H1 (cell line): ENCODE results near the gene ITIH1. TPM values are rescaled to one million over a fixed set of nuclear protein-coding genes. Genes with fewer than 3 reads are reported as not detected.

Experiments
- CTCF ChIA-PET: fragments of 300-600 bp; sonication (Branson Sonifier 250); formaldehyde crosslinking; loops from one replicate; lab custom pipeline; 2021; ENCODE audit not compliant: partially characterized antibody; lab: Charles Lee
- POLR2A ChIA-PET: fragments of 300-600 bp; sonication (Branson Sonifier 250); formaldehyde crosslinking; loops from one replicate; lab custom pipeline; 2021; ENCODE audit warnings: inconsistent platforms; ENCODE audit not compliant: partially characterized antibody; lab: Charles Lee
- DNase-seq, 2 experiments: peaks; one replicate each; pipeline versions ENCODE4 v3.0.0 to v3.0.0-alpha.2; 2010 to 2022; ENCODE audit warnings: low spot score in 2 of 2, low read depth in 1 of 2, mixed read lengths in 1 of 2
- FAIRE-seq: peaks from 2 replicates; lab custom pipeline; 2011; peaks lifted over from hg19 to GRCh38; lab: Jason Lieb, UNC
- H2AFZ ChIP-seq: 2 replicates; pipeline ENCODE4 v1.8.1; 2012; ENCODE audit warnings: low read length, inconsistent platforms
- H2AK5ac ChIP-seq: 2 replicates; pipeline ENCODE4 v1.6.1; 2013; ENCODE audit warnings: low read depth, low read length
- H2BK120ac ChIP-seq: replicated peaks from 2 replicates; pipeline ENCODE3; 2013; ENCODE audit warnings: low read depth, low read length, inconsistent platforms
- H2BK12ac ChIP-seq: 2 replicates; pipeline ENCODE4 v1.6.1; 2013; ENCODE audit warnings: low read depth, low read length
- H2BK15ac ChIP-seq: 2 replicates; pipeline ENCODE4 v1.6.1; 2013; ENCODE audit warnings: low read length
- H2BK20ac ChIP-seq: 2 replicates; pipeline ENCODE4 v1.6.1; 2013; ENCODE audit warnings: low read length
- H2BK5ac ChIP-seq: 2 replicates; pipeline ENCODE4 v1.6.1; 2013; ENCODE audit warnings: low read depth, low read length
- H3K14ac ChIP-seq: 2 replicates; pipeline ENCODE4 v1.6.1; 2013; ENCODE audit warnings: inconsistent platforms; ENCODE audit not compliant: insufficient read length
- H3K18ac ChIP-seq: 2 replicates; pipeline ENCODE4 v1.6.1; 2013; ENCODE audit warnings: low read length; ENCODE audit errors: extremely low read depth
- H3K23ac ChIP-seq: 2 replicates; pipeline ENCODE4 v1.6.1; 2013; ENCODE audit warnings: inconsistent platforms; ENCODE audit not compliant: insufficient read length
- H3K23me2 ChIP-seq: 2 replicates; pipeline ENCODE4 v1.6.1; 2013; ENCODE audit warnings: low read depth, low read length
- H3K27ac ChIP-seq: 2 replicates; pipeline ENCODE4 v1.6.1; 2011; ENCODE audit warnings: low read depth, low read length, inconsistent platforms
- H3K27me3 ChIP-seq, 4 experiments: replicated peaks in 1 of 4; 1 replicate in 1 of 4; 2 replicates in 3 of 4; pipeline versions ENCODE4 v1.6.1 to v1.8.1; 2011 to 2013; ENCODE audit warnings: low read length in 3 of 4, mild to moderate bottlenecking in 3 of 4, inconsistent platforms in 2 of 4, mixed read lengths in 2 of 4, moderate library complexity in 1 of 4; ENCODE audit not compliant: control insufficient read depth in 3 of 4, insufficient read depth in 3 of 4; ENCODE audit errors: extremely low read depth in 1 of 4
- H3K36me3 ChIP-seq, 4 experiments: 2 replicates each; pipeline versions ENCODE4 v1.6.1 to v1.8.1; 2011 to 2013; ENCODE audit warnings: mild to moderate bottlenecking in 4 of 4, low read length in 3 of 4, moderate library complexity in 2 of 4, control low read depth in 1 of 4, inconsistent platforms in 1 of 4; ENCODE audit not compliant: insufficient read depth in 4 of 4, control insufficient read depth in 2 of 4
- H3K4ac ChIP-seq: replicated peaks from 2 replicates; pipeline ENCODE3; 2013; ENCODE audit warnings: low read length, low read depth, mixed read lengths, inconsistent platforms; ENCODE audit not compliant: insufficient read length
- H3K4me1 ChIP-seq, 4 experiments: replicated peaks in 1 of 4; 1 replicate in 1 of 4; 2 replicates in 3 of 4; pipeline versions ENCODE4 v1.6.1 to v1.8.1; 2011 to 2013; ENCODE audit warnings: low read length in 3 of 4, inconsistent platforms in 2 of 4, mixed read lengths in 1 of 4; ENCODE audit not compliant: insufficient read depth in 4 of 4, control insufficient read depth in 3 of 4
- H3K4me2 ChIP-seq, 2 experiments: 2 replicates each; pipeline versions ENCODE4 v1.6.1 to v1.8.1; 2011 to 2013; ENCODE audit warnings: low read depth in 2 of 2, low read length in 2 of 2, control low read depth in 1 of 2, inconsistent platforms in 1 of 2, mild to moderate bottlenecking in 1 of 2; ENCODE audit not compliant: insufficient read depth in 1 of 2
- H3K4me3 ChIP-seq, 4 experiments: fragments of 200-600, 300-600 bp in 1 of 4; sonication (generic), shearing (Covaris generic), sonication (Bioruptor Twin) in 1 of 4; 2 replicates each; pipeline versions ENCODE4 v1.5.1 to v1.8.1; 2011 to 2016; ENCODE audit warnings: low read length in 4 of 4, low read depth in 3 of 4, control low read depth in 2 of 4, inconsistent platforms in 2 of 4, mild to moderate bottlenecking in 2 of 4, mixed read lengths in 1 of 4, moderate library complexity in 1 of 4; ENCODE audit not compliant: insufficient read depth in 2 of 4; ENCODE audit errors: extremely low read depth in 1 of 4
- H3K56ac ChIP-seq: replicated peaks from 2 replicates; pipeline ENCODE3; 2013; ENCODE audit warnings: low read depth, mild to moderate bottlenecking, mixed read lengths, low read length, inconsistent platforms; ENCODE audit not compliant: insufficient read length
- H3K79me1 ChIP-seq: 2 replicates; pipeline ENCODE4 v1.6.1; 2013; ENCODE audit warnings: low read depth, low read length, control low read depth
- H3K79me2 ChIP-seq, 2 experiments: 2 replicates each; pipeline versions ENCODE4 v1.6.1 to v1.8.1; 2012 to 2013; ENCODE audit warnings: low read length in 2 of 2, mild to moderate bottlenecking in 2 of 2, inconsistent platforms in 1 of 2; ENCODE audit not compliant: insufficient read depth in 2 of 2, control insufficient read depth in 1 of 2
- H3K9ac ChIP-seq, 4 experiments: replicated peaks in 1 of 4; 1 replicate in 1 of 4; 2 replicates in 3 of 4; pipeline versions ENCODE4 v1.6.1 to v1.8.1; 2011 to 2013; ENCODE audit warnings: low read depth in 3 of 4, low read length in 3 of 4, control low read depth in 2 of 4, mild to moderate bottlenecking in 2 of 4, moderate library complexity in 2 of 4, inconsistent platforms in 1 of 4; ENCODE audit errors: extremely low read depth in 1 of 4
- H3K9me3 ChIP-seq, 2 experiments: 2 replicates each; pipeline versions ENCODE4 v1.6.1 to v1.8.1; 2012 to 2013; ENCODE audit warnings: mild to moderate bottlenecking in 2 of 2, moderate library complexity in 2 of 2, control low read depth in 1 of 2, inconsistent platforms in 1 of 2, low read depth in 1 of 2, low read length in 1 of 2, mixed read lengths in 1 of 2; ENCODE audit not compliant: insufficient read depth in 2 of 2
- H4K20me1 ChIP-seq, 2 experiments: replicated peaks in 1 of 2; 2 replicates each; pipeline versions ENCODE3 to v1.8.1; 2011 to 2013; ENCODE audit warnings: inconsistent platforms in 2 of 2, low read length in 2 of 2, mild to moderate bottlenecking in 1 of 2; ENCODE audit not compliant: insufficient read depth in 2 of 2, control insufficient read depth in 1 of 2
- H4K5ac ChIP-seq: 2 replicates; pipeline ENCODE4 v1.6.1; 2013; ENCODE audit warnings: low read length, low read depth, mixed read lengths, inconsistent platforms; ENCODE audit not compliant: insufficient read length
- H4K8ac ChIP-seq: 2 replicates; pipeline ENCODE4 v1.8.0; 2013; ENCODE audit warnings: mild to moderate bottlenecking, moderate library complexity, low read length, inconsistent platforms; ENCODE audit not compliant: insufficient read depth; ENCODE audit errors: extremely low read depth
- H4K91ac ChIP-seq: replicated peaks from 2 replicates; pipeline ENCODE3; 2013; ENCODE audit warnings: low read length, mixed read lengths, inconsistent platforms; ENCODE audit not compliant: insufficient read length
- ASH2L ChIP-seq: fragments of 200-600, 300-600 bp; sonication (generic); IDR thresholded peaks from one replicate; pipeline ENCODE4 v1.7.1; 2017; ENCODE audit warnings: low read length
- BACH1 ChIP-seq: IDR thresholded peaks from 2 replicates; pipeline ENCODE4 v1.6.1; 2012; ENCODE audit warnings: low read length, improper control_type of control experiment
- CBX5 ChIP-seq: fragments of 300-800, 300-1000 bp; sonication (generic); IDR thresholded peaks from 2 replicates; pipeline ENCODE4 v1.7.1; 2016; ENCODE audit warnings: antibody characterized with exemption, low read length, low read depth
- CEBPB ChIP-seq: IDR thresholded peaks from 2 replicates; pipeline ENCODE4 v1.6.1; 2012; ENCODE audit warnings: low read depth, low read length
- CHD1 ChIP-seq: IDR thresholded peaks from 2 replicates; pipeline ENCODE4 v1.6.1; 2012; ENCODE audit warnings: low read depth, low read length, improper control_type of control experiment
- FOSL1 ChIP-seq: IDR thresholded peaks from 2 replicates; pipeline ENCODE4 v1.6.1; 2011; ENCODE audit warnings: mild to moderate bottlenecking, low read depth, low read length, moderate library complexity; ENCODE audit not compliant: insufficient read depth
- JUND ChIP-seq: IDR thresholded peaks from 2 replicates; pipeline ENCODE4 v1.6.1; 2011; ENCODE audit warnings: mild to moderate bottlenecking, improper control_type of control experiment, low read length
- KDM1A ChIP-seq: fragments of 200-600, 300-600 bp; sonication (generic); IDR thresholded peaks from 2 replicates; pipeline ENCODE4 v1.7.1; 2016; ENCODE audit warnings: mild to moderate bottlenecking, low read length, borderline replicate concordance
- KDM4A ChIP-seq: IDR thresholded peaks from one replicate; pipeline ENCODE4 v1.7.1; 2012; ENCODE audit warnings: low read depth, mild to moderate bottlenecking, moderate library complexity, low read length, inconsistent platforms; ENCODE audit not compliant: severe bottlenecking
- MAFK ChIP-seq: IDR thresholded peaks from 2 replicates; pipeline ENCODE4 v1.6.1; 2012; ENCODE audit warnings: low read depth, mild to moderate bottlenecking, improper control_type of control experiment, low read length
- POLR2A ChIP-seq, 2 experiments: IDR thresholded peaks; 1 replicate in 1 of 2; 2 replicates in 1 of 2; pipeline ENCODE4 v1.6.1; 2011; ENCODE audit warnings: low read depth in 2 of 2, low read length in 2 of 2, mild to moderate bottlenecking in 2 of 2; ENCODE audit errors: control extremely low read depth in 1 of 2
- RNF2 ChIP-seq: fragments of 200-900, 300-1000 bp; sonication (generic); IDR thresholded peaks from 2 replicates; pipeline ENCODE4 v1.7.1; 2016; ENCODE audit warnings: borderline replicate concordance, low read depth, mild to moderate bottlenecking, antibody characterized with exemption, low read length; ENCODE audit not compliant: poor library complexity, severe bottlenecking; ENCODE audit errors: missing control alignments
- SP2 ChIP-seq: IDR thresholded peaks from 2 replicates; pipeline ENCODE4 v1.6.1; 2012; ENCODE audit warnings: mild to moderate bottlenecking, low read length, inconsistent platforms
- SP4 ChIP-seq: IDR thresholded peaks from 2 replicates; pipeline ENCODE4 v1.6.1; 2012; ENCODE audit warnings: low read length, inconsistent platforms
- TAF1 ChIP-seq: IDR thresholded peaks from 2 replicates; pipeline ENCODE4 v1.6.1; 2011; ENCODE audit warnings: mild to moderate bottlenecking, low read depth, low read length
- TEAD4 ChIP-seq: IDR thresholded peaks from 2 replicates; pipeline ENCODE4 v1.6.1; 2012; ENCODE audit warnings: low read depth, low read length, inconsistent platforms, mixed read lengths
- WGBS, 2 experiments: shearing (Covaris generic) in 1 of 2; methylation state at CpG; one replicate each; pipeline versions ENCODE4 v1.1.6 to v1.1.7; 2013 to 2015; ENCODE audit warnings: low lambda C conversion rate in 2 of 2, mixed read lengths in 2 of 2, inconsistent platforms in 1 of 2, low coverage in 1 of 2, missing lambda C conversion rate in 1 of 2; ENCODE audit not compliant: insufficient replicate concordance in 2 of 2, insufficient coverage in 1 of 2, insufficient read length in 1 of 2; ENCODE audit errors: extremely low coverage in 1 of 2, missing lambda C conversion rate in 1 of 2; 5-methylcytosine and 5-hydroxymethylcytosine counted together
- polyA plus RNA-seq, 7 experiments: library from polyadenylated mRNA; depleted of rRNA in 3 of 7; stranded (reverse) in 5 of 7; unstranded in 2 of 7; fragments of >200 nt in 5 of 7; fragments of 200-250 nt in 2 of 7; gene quantifications; 1 replicate in 5 of 7; 2 replicates in 1 of 7; 4 replicates in 1 of 7; pipeline versions ENCODE4 v1.2.1 to v1.2.3, GENCODE V29; 2011 to 2013; ENCODE audit warnings: missing spikeins in 2 of 7, mixed read lengths in 2 of 7
- total RNA-seq: library from RNA; stranded (reverse); fragmentation: NEBNext Ultra II Directional; extraction: Animal tissue kit (Norgen Biotek cat#: 25700); gene quantifications from 2 replicates; pipeline ENCODE4 v1.2.1, GENCODE V29; 2021

ITIH1 gene
- total and polyA plus RNA-seq, 2 of the 8 experiments (the other 6 are each of a cell fraction or from before 2014, with no cell fraction given), result not detected

- no peaks in the 10 kb centered on the region for H3K79me1 ChIP-seq
- H3K56ac ChIP-seq, result no peak overlapping the region
- no peak overlapping the region for H2BK5ac ChIP-seq
- H2BK12ac ChIP-seq, result no peak overlapping the region
- CTCF ChIA-PET, result interaction anchor here (0.8 to 1.3 kb wide), 6 partner anchors 22 to 142 kb away, joined by 3 to 4 read pairs (median 3); partner anchors contain the start of gene ITIH3
- H3K23me2 ChIP-seq, result no peaks in the 10 kb centered on the region
- H3K4me3 ChIP-seq, result no peak overlapping the region
- H2BK20ac ChIP-seq, result no peak overlapping the region
- no peak overlapping the region for H3K23ac ChIP-seq
- no peak overlapping the region for H2AK5ac ChIP-seq
- no peak overlapping the region for H4K8ac ChIP-seq
- no peak overlapping the region for H2AFZ ChIP-seq
- H4K91ac ChIP-seq, result no peak overlapping the region
- FAIRE-seq, result no peak
- no peak overlapping the region for H2BK15ac ChIP-seq
- TF ChIP-seq MAFK, result no peak
- no peak for TF ChIP-seq ASH2L
- no peak for TF ChIP-seq BACH1
- no peak for TF ChIP-seq SP2
- no peak for TF ChIP-seq TEAD4
- no peak for TF ChIP-seq SP4
- TF ChIP-seq RNF2, result no peak
- TF ChIP-seq JUND, result no peak
- no peak for TF ChIP-seq FOSL1
- no peak for TF ChIP-seq TAF1
- no peak for TF ChIP-seq CBX5
- no peak for TF ChIP-seq KDM1A
- TF ChIP-seq KDM4A, result no peak
- TF ChIP-seq POLR2A (IDR thresholded peaks at IDR 0.05; ENCODE audit: control extremely low read depth in 1 of 2, low read depth in 2 of 2, low read length in 2 of 2), result no peak
- TF ChIP-seq CEBPB, result no peak
- no peak for TF ChIP-seq CHD1
- TF ChIP-seq, all 59 proteins: peak for 0
- Histone ChIP-seq H4K5ac (no peak overlapping the region), H3K4ac (no peak overlapping the region), H3K18ac (no peak overlapping the region), H3K14ac (no peak overlapping the region), H4K20me1 (peaks cover 0 to 4% of the 10 kb centered on the region in 2 experiments), H3K4me1 (no peaks in the 10 kb centered on the region), H3K79me2 (no peaks in the 10 kb centered on the region), H3K36me3 (peaks cover 10 to 64% (median 48%) of the 10 kb centered on the region in 4 experiments; a peak in 7 of 8 replicates), H3K27ac (no peak overlapping the region), H3K27me3 (no peaks in the 10 kb centered on the region), H3K4me2 (no peak overlapping the region), H3K9me3 (no peaks in the 10 kb centered on the region), H2BK120ac (no peak overlapping the region), H3K9ac (no peak overlapping the region)
- 88% methylated on average over 2 of the region's 2 CpGs; no CpG with 5 or more reads in 1 of the 2 experiments for WGBS, 2 experiments
- DNase-seq, result no peak
- POLR2A ChIA-PET, result no interaction called here
These were observed 33.7 kb upstream of the ITIH1 start for GRCh38 chr3:52743721-52744120.
